Pancreas (tissue), 10 donors: ENCODE results near the gene MICA. TPM values are rescaled to one million over a fixed set of nuclear protein-coding genes. Genes with fewer than 3 reads are reported as not detected.
"Not testable (repeated sequence)": the region's sequence is repeated elsewhere in the genome, so short reads cannot be mapped to it uniquely, and the experiment has no call there.

ENCODE experiments used
- ATAC-seq, 4 donors: fragments of 200-7000 bp; cut with Tn5 transposase; one replicate each; pipeline versions ENCODE4 v1.8.0 to v1.9.1; 2020; ENCODE audit warnings: mild to moderate bottlenecking in 4 of 4, moderate library complexity in 4 of 4
- DNase-seq, 6 donors: peaks; one replicate each; pipeline ENCODE4 v3.0.0-alpha.2; 2020
- FAIRE-seq: peaks from 2 replicates; lab custom pipeline; 2012; peaks lifted over from hg19 to GRCh38; lab: Jason Lieb, UNC
- H3K27ac ChIP-seq, 4 donors: fragments of 200-600 bp; sonication (generic); 1 replicate in 3 of 4; 2 replicates in 1 of 4; pipeline versions ENCODE4 v1.5.0 to v1.8.0; 2020
- H3K27me3 ChIP-seq, 4 donors: fragments of 200-600 bp; one replicate each; pipeline ENCODE4 v1.8.0; 2021
- H3K36me3 ChIP-seq, 3 donors: fragments of 200-600 bp; sonication (generic) in 1 of 3; one replicate each; pipeline versions ENCODE4 v1.5.0 to v1.8.0; 2020 to 2021
- H3K4me1 ChIP-seq, 3 donors: fragments of 200-600 bp; one replicate each; pipeline ENCODE4 v1.8.0; 2021
- H3K4me3 ChIP-seq, 4 donors: fragments of 200-600 bp; sonication (generic) in 2 of 4; one replicate each; pipeline versions ENCODE4 v1.5.0 to v1.8.0; 2020 to 2021
- H3K9me3 ChIP-seq, 4 donors: fragments of 200-600 bp; one replicate each; pipeline ENCODE4 v1.8.0; 2021
- WGBS, 2 donors: extraction: QIAGEN DNeasy Blood & Tissue Kit; methylation state at CpG; one replicate each; pipeline ENCODE4 v1.1.7; 2013; 5-methylcytosine and 5-hydroxymethylcytosine counted together
- intact Hi-C, 3 donors: fragments of 100-400 bp; cut with DNase I; formaldehyde crosslinking; loops; one replicate each; pipeline versions ENCODE4 v1.11.1 to v1.14.2; 2022
- polyA plus RNA-seq, 2 donors: library from polyadenylated mRNA; stranded (reverse); fragments of 200-250 nt; gene quantifications; one replicate each; pipeline ENCODE4 v1.2.3, GENCODE V29; 2013
- total RNA-seq, 6 donors: library from RNA; stranded (reverse); fragmentation: NEBNext Ultra II Directional in 4 of 6; extraction: Animal tissue kit (Norgen Biotek cat#: 25700) in 4 of 6; gene quantifications; one replicate each; pipeline versions ENCODE4 v1.2.1 to v1.2.4, GENCODE V29; 2021 to 2023
- TF ChIP-seq, protein P1 (sequence below), 4 donors: fragments of 200-600 bp; sonication (generic) in 3 of 4; IDR thresholded peaks; one replicate each; pipeline versions ENCODE4 v1.5.0 to v1.8.0; 2021; ENCODE audit warnings: antibody characterized with exemption in 4 of 4
- donor health status: healthy with polysubstance abuse.
- donor health status: DM: no; HTN: no; CAD: no; lungs with moderate emphysema.
- donor health status: DM: no; HTN: no; CAD: no.
- donor health status: control.
- donor health status: control.
- donor health status: Bipolar disorder and iron deficiency.
- donor health status: DM: yes; HTN: yes; CAD: no.
- donor health status: DM: no; HTN: no; CAD: no.
- donor health status: DM: no; HTN: no; CAD: no.
- donor health status: DM: yes; HTN: yes; CAD: no.

The MICA gene
- total and polyA plus RNA-seq, 8 donors: 4.8 to 22.6 (median 6.2) TPM

- Histone ChIP-seq H3K4me3 (no peak overlapping the region), H3K36me3 (no peaks in the 10 kb centered on the region), H3K9me3 (no peaks in the 10 kb centered on the region), H3K4me1 (no peaks in the 10 kb centered on the region), H3K27ac (no peak overlapping the region), H3K27me3 (no peaks in the 10 kb centered on the region)
- WGBS, 2 donors: 36 to 50% methylated on average over 3 of the region's 3 CpGs
- no peak for ATAC-seq
- FAIRE-seq: no peak
- DNase-seq: no peak
- intact Hi-C loops: no loop called here
- TF ChIP-seq, protein P1, sequence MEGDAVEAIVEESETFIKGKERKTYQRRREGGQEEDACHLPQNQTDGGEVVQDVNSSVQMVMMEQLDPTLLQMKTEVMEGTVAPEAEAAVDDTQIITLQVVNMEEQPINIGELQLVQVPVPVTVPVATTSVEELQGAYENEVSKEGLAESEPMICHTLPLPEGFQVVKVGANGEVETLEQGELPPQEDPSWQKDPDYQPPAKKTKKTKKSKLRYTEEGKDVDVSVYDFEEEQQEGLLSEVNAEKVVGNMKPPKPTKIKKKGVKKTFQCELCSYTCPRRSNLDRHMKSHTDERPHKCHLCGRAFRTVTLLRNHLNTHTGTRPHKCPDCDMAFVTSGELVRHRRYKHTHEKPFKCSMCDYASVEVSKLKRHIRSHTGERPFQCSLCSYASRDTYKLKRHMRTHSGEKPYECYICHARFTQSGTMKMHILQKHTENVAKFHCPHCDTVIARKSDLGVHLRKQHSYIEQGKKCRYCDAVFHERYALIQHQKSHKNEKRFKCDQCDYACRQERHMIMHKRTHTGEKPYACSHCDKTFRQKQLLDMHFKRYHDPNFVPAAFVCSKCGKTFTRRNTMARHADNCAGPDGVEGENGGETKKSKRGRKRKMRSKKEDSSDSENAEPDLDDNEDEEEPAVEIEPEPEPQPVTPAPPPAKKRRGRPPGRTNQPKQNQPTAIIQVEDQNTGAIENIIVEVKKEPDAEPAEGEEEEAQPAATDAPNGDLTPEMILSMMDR (IDR thresholded peaks at IDR 0.05): no peak
These were observed 20.2 kb downstream of the MICA start for GRCh38 chr6:31423550-31423949.

DNA sequence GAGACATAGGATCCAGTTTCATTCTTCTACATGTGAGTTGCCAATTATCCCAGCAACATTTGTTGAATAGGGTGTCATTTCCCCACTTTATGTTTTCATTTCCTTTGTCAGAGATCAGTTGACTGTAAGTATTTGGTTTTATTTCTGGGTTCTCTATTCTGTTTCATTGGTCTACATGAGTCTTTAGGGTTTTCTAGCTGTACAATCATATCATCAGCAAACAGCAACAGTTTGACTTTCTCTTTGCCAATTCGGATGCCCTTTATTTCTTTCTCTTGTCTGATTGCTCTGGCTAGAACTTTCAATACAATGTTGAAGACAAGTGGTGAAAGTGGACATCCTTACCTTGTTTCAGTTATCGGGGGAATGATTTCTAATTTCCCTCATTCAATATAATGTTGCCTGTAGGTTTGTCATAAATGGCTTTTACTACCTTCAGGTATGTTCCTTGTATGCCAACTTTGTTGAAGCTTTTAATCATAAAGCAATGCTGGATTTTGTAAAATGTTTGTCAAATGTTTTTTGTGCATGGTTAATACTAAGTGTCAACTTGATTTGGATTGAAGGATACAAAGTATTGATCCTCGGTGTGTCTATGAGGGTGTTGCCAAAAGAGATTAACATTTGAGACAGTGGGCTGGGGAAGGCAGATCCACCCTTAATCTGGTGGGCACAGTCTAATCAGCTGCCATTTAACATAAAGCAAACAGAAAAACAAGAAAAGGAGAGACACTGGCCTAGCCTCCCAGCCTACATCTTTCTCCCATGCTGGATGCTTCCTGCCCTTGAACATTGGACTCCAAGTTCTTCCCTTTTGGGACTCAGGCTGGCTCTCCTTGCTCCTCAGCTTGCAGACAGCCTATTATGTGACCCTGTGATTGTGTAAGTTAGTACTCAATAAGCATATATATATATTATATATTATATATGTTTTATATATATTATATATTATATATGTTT lies 23.3 kb downstream of the MICA start:
- Histone ChIP-seq H3K27me3 (no peaks in the 10 kb centered on the region), H3K4me1 (no peaks in the 10 kb centered on the region), H3K4me3 (no peak overlapping the region), H3K36me3 (no peaks in the 10 kb centered on the region), H3K9me3 (no peaks in the 10 kb centered on the region), H3K27ac (no peak overlapping the region)
- intact Hi-C loops: no loop called here
- 73 to 76% methylated on average over 3 of the region's 3 CpGs for WGBS, 2 donors
- ATAC-seq: no peak
- TF ChIP-seq, protein P1 (IDR thresholded peaks at IDR 0.05): no peak
- FAIRE-seq: no peak
- peak in 1 of 6 donors; percentile 30 for DNase-seq

- no peaks in the 10 kb centered on the region for H3K36me3 ChIP-seq
- ATAC-seq (no peak), FAIRE-seq (no peak), DNase-seq (no peak)
- 77 to 78% methylated on average over 2 of the region's 2 CpGs for WGBS, 2 donors
- no peak overlapping the region for H3K27ac ChIP-seq
- no peaks in the 10 kb centered on the region for H3K9me3 ChIP-seq
- H3K27me3 ChIP-seq: no peaks in the 10 kb centered on the region
- intact Hi-C loops: no loop called here
- TF ChIP-seq, protein P1 (IDR thresholded peaks at IDR 0.05): no peak
- no peak overlapping the region for H3K4me3 ChIP-seq
- H3K4me1 ChIP-seq: no peaks in the 10 kb centered on the region
These were observed 27.1 kb downstream of the MICA start for GRCh38 chr6:31430449-31430848.

DNA sequence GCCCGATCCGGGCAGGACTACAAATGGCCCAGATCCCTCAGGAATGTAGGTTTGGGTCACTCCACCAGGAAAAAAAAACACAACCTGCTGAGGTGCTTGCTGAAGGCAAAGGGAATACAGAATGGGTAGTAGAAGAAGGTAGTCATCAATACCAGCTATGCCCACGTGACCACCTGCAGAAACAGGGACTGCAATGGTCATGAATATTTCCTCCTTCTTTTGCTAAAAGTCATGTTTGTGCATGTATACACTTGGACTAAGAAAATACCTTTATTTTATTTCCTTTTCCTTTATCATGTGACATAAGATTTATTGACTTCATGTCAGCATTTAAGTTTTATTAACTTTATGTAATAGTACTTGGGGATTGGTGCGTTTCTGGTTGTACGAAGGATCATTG lies 31.7 kb downstream of the MICA start:
- not testable (repeated sequence) for ATAC-seq, H3K4me1 ChIP-seq, H3K27ac ChIP-seq, H3K4me3 ChIP-seq, DNase-seq, H3K27me3 ChIP-seq, FAIRE-seq, H3K36me3 ChIP-seq, H3K9me3 ChIP-seq
- intact Hi-C loops: loop anchor here in 1 of 3 donors (5.0 kb wide), 1 partner anchor 33 kb away; the partner anchor contains the start of gene MICA
- 78 to 88% methylated on average over 5 of the region's 5 CpGs for WGBS, 2 donors

- 74 to 84% methylated on average over 2 of the region's 2 CpGs for WGBS, 2 donors
- no peak for FAIRE-seq
These were observed 34.8 kb downstream of the MICA start for GRCh38 chr6:31438222-31438621.

More at GRCh38 chr6:31438222-31438621, 34.8 kb downstream of the MICA start:
- ATAC-seq: no peak
- TF ChIP-seq, protein P1 (IDR thresholded peaks at IDR 0.05): no peak
- Histone ChIP-seq H3K9me3 (no peaks in the 10 kb centered on the region), H3K4me1 (no peaks in the 10 kb centered on the region), H3K27ac (no peak overlapping the region), H3K27me3 (no peaks in the 10 kb centered on the region), H3K4me3 (no peak overlapping the region), H3K36me3 (no peaks in the 10 kb centered on the region)
- intact Hi-C loops: loop anchor here in 1 of 3 donors (5.0 kb wide), 1 partner anchor 36 kb away; the partner anchor contains the start of gene MICA
- DNase-seq: no peak
